Neutrophil (primary cell): ENCODE measurements around the gene DLG4.

Experiments
- H3K27ac ChIP-seq: fragments of 200-600 bp; sonication (generic); 2 replicates; pipeline ENCODE4 v1.5.1; 2016; ENCODE audit warnings: mild to moderate bottlenecking, moderate library complexity
- H3K27me3 ChIP-seq: fragments of 200-600 bp; sonication (generic); 2 replicates; pipeline ENCODE4 v1.6.0; 2016; ENCODE audit warnings: mild to moderate bottlenecking
- H3K36me3 ChIP-seq: fragments of 200-600 bp; sonication (generic); 2 replicates; pipeline ENCODE4 v1.5.1; 2017
- H3K4me1 ChIP-seq, 2 experiments: fragments of 200-600 bp in 1 of 2; sonication (generic) in 1 of 2; 1 replicate in 1 of 2; 2 replicates in 1 of 2; pipeline versions ENCODE4 v1.5.1 to v1.6.1; 2013 to 2016; ENCODE audit warnings: low read depth in 1 of 2, low read length in 1 of 2, mild to moderate bottlenecking in 1 of 2, moderate library complexity in 1 of 2; ENCODE audit not compliant: control insufficient read depth in 1 of 2, insufficient read depth in 1 of 2
- H3K4me3 ChIP-seq, 2 experiments: fragments of 200-600 bp in 1 of 2; sonication (generic) in 1 of 2; 1 replicate in 1 of 2; 2 replicates in 1 of 2; pipeline ENCODE4 v1.5.1; 2013 to 2016; ENCODE audit warnings: low read depth in 1 of 2, low read length in 1 of 2, mild to moderate bottlenecking in 1 of 2, moderate library complexity in 1 of 2
- H3K9me3 ChIP-seq: fragments of 200-600 bp; sonication (generic); 2 replicates; pipeline ENCODE4 v1.5.1; 2016
- CTCF ChIP-seq: fragments of 200-600 bp; sonication (generic); IDR thresholded peaks from 2 replicates; pipeline ENCODE4 v1.5.1; 2016; ENCODE audit warnings: antibody characterized with exemption

The DLG4 gene

GRCh38 chr17:7223375-7223774, 3.7 kb upstream of the DLG4 start:
- H3K4me1 ChIP-seq = peaks cover 20 to 22% of the 10 kb centered on the region in 2 experiments
- H3K36me3 ChIP-seq = peaks cover 59% of the 10 kb centered on the region

GRCh38 chr17:7222972-7223292, 3.3 kb upstream of the DLG4 start:
- Histone ChIP-seq H3K4me1 (peaks cover 25 to 26% of the 10 kb centered on the region in 2 experiments), H3K36me3 (peaks cover 59% of the 10 kb centered on the region), H3K9me3 (no peaks in the 10 kb centered on the region), H3K27me3 (no peaks in the 10 kb centered on the region), H3K4me3 (no peak overlapping the region), H3K27ac (no peak overlapping the region)
- no peak for TF ChIP-seq CTCF

More at GRCh38 chr17:7223375-7223774, 3.7 kb upstream of the DLG4 start:
- Histone ChIP-seq H3K9me3 (no peaks in the 10 kb centered on the region), H3K4me3 (no peak overlapping the region), H3K27ac (no peak overlapping the region), H3K27me3 (no peaks in the 10 kb centered on the region)
- TF ChIP-seq CTCF = no peak

DNA sequence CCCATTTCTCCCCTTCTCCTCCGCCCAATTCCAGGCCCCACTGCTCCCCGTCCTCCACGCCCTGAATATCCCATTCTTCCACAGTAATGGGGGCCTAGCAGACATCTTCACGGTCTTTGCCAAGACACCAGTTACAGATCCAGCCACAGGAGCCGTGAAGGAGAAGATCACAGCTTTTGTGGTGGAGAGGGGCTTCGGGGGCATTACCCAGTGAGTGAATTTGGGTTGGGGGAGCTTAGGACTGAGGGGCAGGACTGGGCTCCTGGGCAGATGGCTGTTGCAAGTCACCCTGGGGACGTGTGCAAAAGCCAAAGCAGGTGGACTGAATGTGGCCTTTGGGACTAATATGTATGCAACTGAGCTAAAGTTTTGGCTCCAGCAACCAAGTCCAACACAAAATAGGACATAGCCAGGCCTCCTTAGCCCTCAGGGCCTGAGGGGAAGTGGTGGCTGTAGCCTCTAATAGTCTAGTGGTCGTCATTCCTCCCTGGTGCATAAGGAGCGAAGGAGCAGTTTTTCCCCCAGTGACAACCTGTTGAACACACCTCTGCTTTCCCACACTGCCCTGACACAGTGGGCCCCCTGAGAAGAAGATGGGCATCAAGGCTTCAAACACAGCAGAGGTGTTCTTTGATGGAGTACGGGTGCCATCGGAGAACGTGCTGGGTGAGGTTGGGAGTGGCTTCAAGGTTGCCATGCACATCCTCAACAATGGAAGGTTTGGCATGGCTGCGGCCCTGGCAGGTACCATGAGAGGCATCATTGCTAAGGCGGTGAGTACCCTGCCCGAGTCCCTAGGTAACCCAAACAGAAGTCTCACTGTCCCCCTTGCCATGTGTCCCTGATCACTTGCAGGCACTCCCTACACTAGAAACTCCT, 2.7 kb upstream of the DLG4 start:
- no peak for TF ChIP-seq CTCF
- Histone ChIP-seq H3K36me3 (peaks cover 54% of the 10 kb centered on the region), H3K9me3 (no peaks in the 10 kb centered on the region), H3K27me3 (no peaks in the 10 kb centered on the region), H3K27ac (no peak overlapping the region), H3K4me1 (peaks cover 30 to 32% of the 10 kb centered on the region in 2 experiments), H3K4me3 (no peak overlapping the region)

GRCh38 chr17:7221278-7222092, 1.8 kb upstream of the DLG4 start:
- Histone ChIP-seq H3K4me1 (peaks cover 30 to 38% of the 10 kb centered on the region in 2 experiments), H3K4me3 (no peak overlapping the region), H3K27me3 (peaks cover 6% of the 10 kb centered on the region), H3K27ac (peak overlapping the region; percentile 75), H3K9me3 (no peaks in the 10 kb centered on the region), H3K36me3 (peaks cover 45% of the 10 kb centered on the region)
- TF ChIP-seq CTCF = no peak

DNA sequence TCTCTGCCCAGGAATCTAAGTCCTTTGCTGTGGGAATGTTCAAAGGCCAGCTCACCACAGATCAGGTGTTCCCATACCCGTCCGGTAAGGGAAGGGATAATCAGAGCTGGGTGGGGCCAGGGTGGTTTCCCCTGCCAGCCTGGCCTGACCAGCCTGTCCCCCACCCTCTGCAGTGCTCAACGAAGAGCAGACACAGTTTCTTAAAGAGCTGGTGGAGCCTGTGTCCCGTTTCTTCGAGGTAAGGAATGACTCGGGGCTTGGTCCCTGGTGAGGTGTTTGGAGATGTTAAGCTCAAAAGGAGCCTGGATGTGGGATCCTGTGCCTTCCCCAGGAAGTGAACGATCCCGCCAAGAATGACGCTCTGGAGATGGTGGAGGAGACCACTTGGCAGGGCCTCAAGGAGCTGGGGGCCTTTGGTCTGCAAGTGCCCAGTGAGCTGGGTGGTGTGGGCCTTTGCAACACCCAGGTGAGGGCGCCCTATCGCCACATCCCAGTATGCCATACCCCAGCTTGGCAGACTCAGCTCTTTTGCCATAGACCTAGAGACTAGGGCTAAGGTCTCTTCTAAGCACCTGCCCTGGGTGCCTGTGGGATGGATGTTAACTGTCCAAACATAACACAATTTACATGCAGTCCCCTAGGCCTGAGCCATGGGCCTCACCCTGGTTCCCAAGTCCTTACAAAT, 1.1 kb upstream of the DLG4 start:
- H3K4me1 ChIP-seq = peaks cover 30 to 38% of the 10 kb centered on the region in 2 experiments

More for the DNA sequence above, 1.1 kb upstream of the DLG4 start:
- Histone ChIP-seq H3K4me3 (peak overlapping the region; percentile 89 to 90), H3K36me3 (peaks cover 38% of the 10 kb centered on the region), H3K27ac (peak overlapping the region; percentile 75), H3K9me3 (no peaks in the 10 kb centered on the region), H3K27me3 (peaks cover 12% of the 10 kb centered on the region)
- TF ChIP-seq CTCF = peak; percentile 55
